ENCODE measurements around the gene SORCS1.

DNA sequence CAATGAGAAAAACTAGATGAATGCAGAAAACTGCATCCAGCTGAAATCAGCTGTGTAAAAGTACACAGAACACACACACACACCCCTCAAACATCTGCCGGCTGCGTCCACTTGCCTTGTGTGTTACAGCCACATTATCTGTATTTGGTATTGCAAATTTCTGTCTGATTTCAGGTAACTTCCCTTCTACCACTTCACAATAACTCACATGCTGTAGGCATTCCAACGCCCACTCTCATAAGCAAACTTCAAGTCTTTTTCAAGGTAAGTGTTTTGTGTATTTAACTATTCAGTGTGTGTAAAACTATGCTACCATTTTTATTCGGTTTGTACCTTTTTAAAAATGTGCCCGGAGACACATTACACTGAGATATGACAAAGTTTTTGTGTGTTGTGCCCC is 594.2 kb downstream of the SORCS1 start:
- TF ChIP-seq, protein P1, sequence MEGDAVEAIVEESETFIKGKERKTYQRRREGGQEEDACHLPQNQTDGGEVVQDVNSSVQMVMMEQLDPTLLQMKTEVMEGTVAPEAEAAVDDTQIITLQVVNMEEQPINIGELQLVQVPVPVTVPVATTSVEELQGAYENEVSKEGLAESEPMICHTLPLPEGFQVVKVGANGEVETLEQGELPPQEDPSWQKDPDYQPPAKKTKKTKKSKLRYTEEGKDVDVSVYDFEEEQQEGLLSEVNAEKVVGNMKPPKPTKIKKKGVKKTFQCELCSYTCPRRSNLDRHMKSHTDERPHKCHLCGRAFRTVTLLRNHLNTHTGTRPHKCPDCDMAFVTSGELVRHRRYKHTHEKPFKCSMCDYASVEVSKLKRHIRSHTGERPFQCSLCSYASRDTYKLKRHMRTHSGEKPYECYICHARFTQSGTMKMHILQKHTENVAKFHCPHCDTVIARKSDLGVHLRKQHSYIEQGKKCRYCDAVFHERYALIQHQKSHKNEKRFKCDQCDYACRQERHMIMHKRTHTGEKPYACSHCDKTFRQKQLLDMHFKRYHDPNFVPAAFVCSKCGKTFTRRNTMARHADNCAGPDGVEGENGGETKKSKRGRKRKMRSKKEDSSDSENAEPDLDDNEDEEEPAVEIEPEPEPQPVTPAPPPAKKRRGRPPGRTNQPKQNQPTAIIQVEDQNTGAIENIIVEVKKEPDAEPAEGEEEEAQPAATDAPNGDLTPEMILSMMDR (IDR thresholded peaks at IDR 0.05; ENCODE audit: insufficient read depth, low read depth, low read length), result no peak
- no peak for TF ChIP-seq EZH2 (IDR thresholded peaks at IDR 0.05; ENCODE audit: insufficient read depth, low read length)
